Endodermal cell (in vitro differentiated cells): ENCODE measurements around the gene MARF1. TPM values are rescaled to one million over a fixed set of nuclear protein-coding genes. Genes with fewer than 3 reads are reported as not detected.

ENCODE experiments used
- DNase-seq: peaks from one replicate; pipeline ENCODE4 v3.0.0-alpha.2; 2017
- H3K27ac ChIP-seq: 2 replicates; pipeline ENCODE4 v1.5.1; 2013; ENCODE audit warnings: mild to moderate bottlenecking, low read depth, low read length, moderate library complexity
- H3K27me3 ChIP-seq: 2 replicates; pipeline ENCODE4 v1.6.1; 2013; ENCODE audit warnings: mild to moderate bottlenecking, low read length, moderate library complexity; ENCODE audit not compliant: insufficient read depth, control insufficient read depth, poor library complexity, severe bottlenecking
- H3K36me3 ChIP-seq: 2 replicates; pipeline ENCODE4 v1.7.0; 2013; ENCODE audit warnings: mild to moderate bottlenecking, low read length, moderate library complexity; ENCODE audit not compliant: control insufficient read depth, insufficient read depth
- H3K4me1 ChIP-seq: one replicate; pipeline ENCODE4 v1.7.0; 2013; ENCODE audit warnings: low read length; ENCODE audit not compliant: control insufficient read depth, insufficient read depth
- H3K4me3 ChIP-seq: 2 replicates; pipeline ENCODE4 v1.5.1; 2013; ENCODE audit warnings: mild to moderate bottlenecking, low read length, moderate library complexity
- H3K9ac ChIP-seq: 2 replicates; pipeline ENCODE4 v1.6.1; 2013; ENCODE audit warnings: mild to moderate bottlenecking, low read length, moderate library complexity; ENCODE audit not compliant: poor library complexity, severe bottlenecking; ENCODE audit errors: extremely low read depth
- H3K9me3 ChIP-seq: 2 replicates; pipeline ENCODE4 v1.6.1; 2013; ENCODE audit warnings: mild to moderate bottlenecking, low read length, moderate library complexity; ENCODE audit not compliant: control insufficient read depth
- H3K27ac Mint-ChIP-seq: 2 replicates; pipeline ENCODE4 v1.8.0; 2020; ENCODE audit warnings: mixed read lengths
- H3K27me3 Mint-ChIP-seq: 2 replicates; pipeline ENCODE4 v1.8.0; 2021; ENCODE audit warnings: mild to moderate bottlenecking, mixed read lengths; ENCODE audit not compliant: insufficient read depth
- H3K36me3 Mint-ChIP-seq: 2 replicates; pipeline ENCODE4 v1.8.0; 2020; ENCODE audit warnings: low read depth, mixed read lengths
- H3K4me1 Mint-ChIP-seq: 2 replicates; pipeline ENCODE4 v1.8.0; 2020; ENCODE audit warnings: mixed read lengths
- H3K4me3 Mint-ChIP-seq: 2 replicates; pipeline ENCODE4 v1.8.0; 2020; ENCODE audit warnings: mild to moderate bottlenecking, moderate library complexity, mixed read lengths
- H3K9me3 Mint-ChIP-seq: 2 replicates; pipeline ENCODE4 v1.8.0; 2020; ENCODE audit warnings: mild to moderate bottlenecking, mixed read lengths
- CTCF ChIP-seq: fragments of 200-600 bp; sonication (generic); conservative IDR thresholded peaks from 2 replicates; pipeline ENCODE4 v1.5.0; 2021; ENCODE audit warnings: antibody characterized with exemption, mild to moderate bottlenecking
- WGBS, 2 experiments: methylation state at CpG; one replicate each; pipeline versions ENCODE4 v1.1.5 to v1.1.7; 2013; ENCODE audit warnings: missing lambda C conversion rate in 2 of 2, mixed read lengths in 1 of 2; ENCODE audit not compliant: insufficient coverage in 1 of 2, insufficient read length in 1 of 2; 5-methylcytosine and 5-hydroxymethylcytosine counted together
- total RNA-seq, 2 donors: library from RNA; stranded (reverse); fragmentation: NEBNext Ultra II Directional in 1 of 2; extraction: Animal tissue kit (Norgen Biotek cat#: 25700) in 1 of 2; gene quantifications; 2 replicates in 1 of 2; 3 replicates in 1 of 2; pipeline ENCODE4 v1.2.1, GENCODE V29; 2021

MARF1 gene
- total RNA-seq, 2 donors from 2014 or later: 39.3 to 39.6 TPM

DNA sequence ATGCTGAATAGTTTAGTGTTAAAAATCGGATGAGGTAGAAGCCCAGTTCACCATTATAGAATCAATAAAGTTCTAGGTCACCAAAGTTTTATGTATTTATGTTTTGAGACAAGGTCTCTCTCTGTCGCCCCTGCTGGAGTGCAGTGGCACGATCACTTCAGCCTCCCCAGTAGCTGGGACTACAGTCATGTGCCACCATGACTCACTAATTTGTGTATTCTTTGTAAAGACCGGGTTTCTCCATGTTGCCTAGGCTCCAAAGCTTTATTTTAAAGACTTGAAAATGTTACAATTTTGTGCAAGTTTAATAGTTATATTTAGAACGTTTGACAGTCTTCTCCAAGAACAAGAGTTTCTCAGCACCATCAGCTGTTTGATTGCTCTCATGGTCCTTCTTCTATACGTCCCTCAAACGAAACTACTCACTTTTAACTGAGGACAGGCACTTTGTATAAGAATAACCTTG lies 39.2 kb upstream of the MARF1 start:
- peak overlapping the region; percentile 81 for H3K27ac Mint-ChIP-seq
- H3K36me3 ChIP-seq: peaks cover 50% of the 10 kb centered on the region
- no peaks in the 10 kb centered on the region for H3K9me3 Mint-ChIP-seq
- no peaks in the 10 kb centered on the region for H3K9me3 ChIP-seq
- DNase-seq: peak; percentile 83
- no peak overlapping the region for H3K4me3 Mint-ChIP-seq
- TF ChIP-seq CTCF: peak; percentile 77
- H3K36me3 Mint-ChIP-seq: peaks cover 45% of the 10 kb centered on the region
- WGBS, 2 experiments: 57 to 60% methylated on average over 5 to 7 of the region's 7 CpGs
- H3K4me1 ChIP-seq: no peaks in the 10 kb centered on the region
- H3K27ac ChIP-seq: no peak overlapping the region
- no peak overlapping the region for H3K9ac ChIP-seq
- no peaks in the 10 kb centered on the region for H3K27me3 ChIP-seq
- H3K4me1 Mint-ChIP-seq: no peaks in the 10 kb centered on the region
- H3K4me3 ChIP-seq: no peak overlapping the region
- no peaks in the 10 kb centered on the region for H3K27me3 Mint-ChIP-seq

DNA sequence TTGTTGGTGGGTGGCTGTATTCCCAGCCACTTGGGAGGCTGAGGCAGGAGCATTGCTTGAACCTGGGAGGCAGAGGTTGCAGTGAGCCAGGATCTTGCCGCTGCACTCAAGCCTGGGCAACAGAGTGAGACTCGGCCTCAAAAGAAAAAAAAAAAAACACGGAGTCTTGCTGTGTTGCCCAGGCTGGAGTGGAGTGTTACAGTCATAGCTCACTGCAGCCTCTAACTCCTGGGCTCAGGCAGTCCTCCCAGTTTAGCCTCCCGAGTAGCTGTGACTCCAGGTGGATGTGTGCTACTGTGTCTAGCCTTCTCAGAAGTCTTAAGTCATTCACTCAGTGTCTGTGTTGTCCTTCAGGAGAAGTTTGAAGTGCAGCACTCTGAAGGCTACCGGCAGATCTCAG lies 34.5 kb upstream of the MARF1 start:
- no peak overlapping the region for H3K4me3 Mint-ChIP-seq
- DNase-seq: no peak
- TF ChIP-seq CTCF: no peak
- Histone ChIP-seq H3K27ac (no peak overlapping the region), H3K4me1 (no peaks in the 10 kb centered on the region), H3K36me3 (peaks cover 30% of the 10 kb centered on the region), H3K9ac (no peak overlapping the region), H3K9me3 (no peaks in the 10 kb centered on the region), H3K27me3 (no peaks in the 10 kb centered on the region), H3K4me3 (no peak overlapping the region)
- no peak overlapping the region for H3K27ac Mint-ChIP-seq
- WGBS, 2 experiments: 97 to 100% methylated on average over 3 to 5 of the region's 5 CpGs
- peaks cover 44% of the 10 kb centered on the region for H3K36me3 Mint-ChIP-seq
- no peaks in the 10 kb centered on the region for H3K27me3 Mint-ChIP-seq
- no peaks in the 10 kb centered on the region for H3K4me1 Mint-ChIP-seq
- no peaks in the 10 kb centered on the region for H3K9me3 Mint-ChIP-seq

- TF ChIP-seq CTCF: no peak
- DNase-seq: no peak
- Histone ChIP-seq H3K9ac (no peak overlapping the region), H3K4me1 (no peaks in the 10 kb centered on the region), H3K36me3 (peaks cover 27% of the 10 kb centered on the region), H3K27me3 (no peaks in the 10 kb centered on the region), H3K4me3 (no peak overlapping the region), H3K9me3 (no peaks in the 10 kb centered on the region), H3K27ac (no peak overlapping the region)
- H3K4me1 Mint-ChIP-seq: no peaks in the 10 kb centered on the region
- peak overlapping the region; percentile 39 for H3K27ac Mint-ChIP-seq
- H3K36me3 Mint-ChIP-seq: peaks cover 48% of the 10 kb centered on the region
- no peak overlapping the region for H3K4me3 Mint-ChIP-seq
- WGBS, 2 experiments: 85 to 86% methylated on average over 10 of the region's 10 CpGs
- no peaks in the 10 kb centered on the region for H3K9me3 Mint-ChIP-seq
- H3K27me3 Mint-ChIP-seq: no peaks in the 10 kb centered on the region
Measured at GRCh38 chr16:15676506-15676905, 33.6 kb upstream of the MARF1 start.
